Hepatocyte (in vitro differentiated cells): ENCODE data around the gene UTRN. TPM values are rescaled to one million over a fixed set of nuclear protein-coding genes. Genes with fewer than 3 reads are reported as not detected.

Experiments used
- DNase-seq: peaks from one replicate; pipeline ENCODE4 v3.0.0-alpha.2; 2016; ENCODE audit warnings: low spot score
- H2AFZ ChIP-seq: fragments of 200-600 bp; sonication (generic); 2 replicates; pipeline ENCODE4 v1.6.0; 2016; ENCODE audit warnings: antibody characterized with exemption, mild to moderate bottlenecking
- H3K27ac ChIP-seq: fragments of 200-600 bp; sonication (generic); 2 replicates; pipeline ENCODE4 v1.5.1; 2016; ENCODE audit warnings: mild to moderate bottlenecking
- H3K27me3 ChIP-seq: fragments of 200-600 bp; sonication (generic); 2 replicates; pipeline ENCODE4 v1.6.1; 2016
- H3K36me3 ChIP-seq: fragments of 200-600 bp; sonication (generic); replicated peaks from 2 replicates; pipeline ENCODE4 v1.5.1; 2016; ENCODE audit warnings: low read depth; ENCODE audit not compliant: insufficient read depth
- H3K4me1 ChIP-seq: fragments of 200-600 bp; sonication (generic); 2 replicates; pipeline ENCODE4 v1.5.1; 2016; ENCODE audit warnings: mild to moderate bottlenecking, moderate library complexity; ENCODE audit not compliant: insufficient read depth
- H3K4me2 ChIP-seq: fragments of 200-600 bp; sonication (generic); 2 replicates; pipeline ENCODE4 v1.6.0; 2016
- H3K4me3 ChIP-seq: fragments of 200-600 bp; sonication (generic); 2 replicates; pipeline ENCODE4 v1.5.1; 2016; ENCODE audit warnings: mild to moderate bottlenecking
- H3K79me2 ChIP-seq: fragments of 200-600 bp; sonication (generic); 2 replicates; pipeline ENCODE4 v1.6.0; 2017; ENCODE audit warnings: mild to moderate bottlenecking
- H3K9me2 ChIP-seq: fragments of 200-600 bp; sonication (generic); replicated peaks from 2 replicates; pipeline ENCODE4 v1.6.0; 2017; ENCODE audit warnings: mild to moderate bottlenecking; ENCODE audit not compliant: insufficient read depth
- H3K9me3 ChIP-seq: fragments of 200-600 bp; sonication (generic); 2 replicates; pipeline ENCODE4 v1.5.1; 2016; ENCODE audit warnings: low read depth, mild to moderate bottlenecking
- H4K20me1 ChIP-seq: fragments of 200-600 bp; sonication (generic); 2 replicates; pipeline ENCODE4 v1.6.0; 2016; ENCODE audit warnings: mild to moderate bottlenecking; ENCODE audit not compliant: insufficient read depth, poor library complexity, severe bottlenecking
- CTCF ChIP-seq: fragments of 200-600 bp; sonication (generic); IDR thresholded peaks from 2 replicates; pipeline ENCODE4 v1.5.1; 2016; ENCODE audit warnings: antibody characterized with exemption, mild to moderate bottlenecking; ENCODE audit not compliant: poor library complexity
- EZH2 ChIP-seq: fragments of 200-600 bp; sonication (generic); IDR thresholded peaks from 2 replicates; pipeline ENCODE4 v1.6.1; 2016; ENCODE audit warnings: antibody characterized with exemption, mild to moderate bottlenecking, borderline replicate concordance
- EZH2phosphoT487 ChIP-seq: fragments of 200-600 bp; sonication (generic); IDR thresholded peaks from one replicate; pipeline ENCODE4 v1.6.1; 2018; ENCODE audit warnings: antibody characterized with exemption, mild to moderate bottlenecking, low read depth, moderate library complexity; ENCODE audit not compliant: unreplicated experiment, severe bottlenecking
- WGBS: methylation state at CpG from one replicate; pipeline ENCODE4 v1.1.6; 2016; ENCODE audit warnings: low lambda C conversion rate; ENCODE audit errors: missing lambda C conversion rate; 5-methylcytosine and 5-hydroxymethylcytosine counted together
- polyA plus RNA-seq: library from polyadenylated mRNA; unstranded; fragments of >200 nt; fragmentation: Nextera tagmentation; extraction: Ambion mirVana; gene quantifications from 2 replicates; pipeline ENCODE4 v1.2.1, GENCODE V29; 2016
- total RNA-seq: library from RNA; depleted of rRNA; stranded (reverse); fragments of >200 nt; gene quantifications from 2 replicates; pipeline ENCODE4 v1.2.3, GENCODE V29; 2014

UTRN gene
- total and polyA plus RNA-seq, 2 experiments from 2014 or later = 33.1 to 112 TPM

GRCh38 chr6:144321839-144322591 is 36.9 kb downstream of the UTRN start:
- H2AFZ ChIP-seq = no peak overlapping the region
- TF ChIP-seq EZH2phosphoT487 (no peak), EZH2 (no peak), CTCF (no peak)
- peaks cover 77% of the 10 kb centered on the region for H3K79me2 ChIP-seq

GRCh38 chr6:144325232-144325631 is 40.1 kb downstream of the UTRN start:
- no peak overlapping the region for H2AFZ ChIP-seq
- peaks cover 71% of the 10 kb centered on the region for H3K79me2 ChIP-seq
- no peaks in the 10 kb centered on the region for H3K36me3 ChIP-seq
- WGBS = 89% methylated on average over 1 of the region's 1 CpG
- no peaks in the 10 kb centered on the region for H3K9me2 ChIP-seq
- H3K27me3 ChIP-seq = no peaks in the 10 kb centered on the region
- no peaks in the 10 kb centered on the region for H3K9me3 ChIP-seq
- peaks cover 10% of the 10 kb centered on the region for H3K4me1 ChIP-seq
- H3K4me3 ChIP-seq = no peak overlapping the region
- H3K27ac ChIP-seq = no peak overlapping the region
- TF ChIP-seq CTCF (no peak), EZH2phosphoT487 (no peak), EZH2 (no peak)
- H4K20me1 ChIP-seq = no peaks in the 10 kb centered on the region
- DNase-seq = no peak
- H3K4me2 ChIP-seq = no peak overlapping the region

More at GRCh38 chr6:144321839-144322591, 36.9 kb downstream of the UTRN start:
- Histone ChIP-seq H3K9me3 (no peaks in the 10 kb centered on the region), H3K27me3 (no peaks in the 10 kb centered on the region), H3K4me3 (no peak overlapping the region), H3K36me3 (no peaks in the 10 kb centered on the region), H3K9me2 (no peaks in the 10 kb centered on the region), H3K27ac (no peak overlapping the region), H4K20me1 (no peaks in the 10 kb centered on the region), H3K4me2 (no peak overlapping the region), H3K4me1 (no peaks in the 10 kb centered on the region)
- DNase-seq = no peak
- 99% methylated on average over 12 of the region's 12 CpGs for WGBS

GRCh38 chr6:144326393-144326792 is 41.3 kb downstream of the UTRN start:
- no peaks in the 10 kb centered on the region for H3K9me3 ChIP-seq
- H4K20me1 ChIP-seq = no peaks in the 10 kb centered on the region
- H3K79me2 ChIP-seq = peaks cover 78% of the 10 kb centered on the region
- 94% methylated on average over 4 of the region's 4 CpGs for WGBS
- H3K4me2 ChIP-seq = no peak overlapping the region
- no peaks in the 10 kb centered on the region for H3K36me3 ChIP-seq
- H3K4me3 ChIP-seq = no peak overlapping the region
- no peak for DNase-seq
- H3K9me2 ChIP-seq = no peaks in the 10 kb centered on the region
- peak overlapping the region; percentile 24 for H3K27ac ChIP-seq
- H3K27me3 ChIP-seq = no peaks in the 10 kb centered on the region
- H2AFZ ChIP-seq = no peak overlapping the region
- TF ChIP-seq CTCF (no peak), EZH2phosphoT487 (no peak), EZH2 (no peak)
- peaks cover 12% of the 10 kb centered on the region for H3K4me1 ChIP-seq
